Fibroblast of pulmonary artery (primary cell): Measurements from ENCODE around the gene ZBTB8B.

Experiments used
- DNase-seq: peaks from one replicate; pipeline ENCODE4 v3.0.0-alpha.2; 2010; ENCODE audit warnings: low read depth
- H3K4me3 ChIP-seq: replicated peaks from 2 replicates; pipeline ENCODE4 v1.5.1; 2011; ENCODE audit warnings: low read depth, mild to moderate bottlenecking, control low read depth, low read length, moderate library complexity
- CTCF ChIP-seq: IDR thresholded peaks from 2 replicates; pipeline ENCODE4 v1.5.1; 2011; ENCODE audit warnings: mild to moderate bottlenecking, control low read depth, low read length, inconsistent platforms; ENCODE audit errors: missing control alignments

The ZBTB8B gene

GRCh38 chr1:32500387-32501209 lies 35.7 kb downstream of the ZBTB8B start:
- no peak for TF ChIP-seq CTCF
- peak overlapping the region; percentile 56 for H3K4me3 ChIP-seq
- peak; percentile 59 for DNase-seq

GRCh38 chr1:32501865-32502264 lies 37.0 kb downstream of the ZBTB8B start:
- H3K4me3 ChIP-seq, result no peak overlapping the region
- TF ChIP-seq CTCF, result no peak

GRCh38 chr1:32503153-32503552 lies 38.3 kb downstream of the ZBTB8B start:
- H3K4me3 ChIP-seq, result no peak overlapping the region
- no peak for DNase-seq
- no peak for TF ChIP-seq CTCF

More at GRCh38 chr1:32501865-32502264, 37.0 kb downstream of the ZBTB8B start:
- peak; percentile 62 for DNase-seq

GRCh38 chr1:32507021-32507420 lies 42.1 kb downstream of the ZBTB8B start:
- H3K4me3 ChIP-seq, result no peak overlapping the region
- TF ChIP-seq CTCF, result no peak
- DNase-seq, result peak; percentile 22

GRCh38 chr1:32508761-32509160 lies 43.9 kb downstream of the ZBTB8B start:
- no peak overlapping the region for H3K4me3 ChIP-seq
- DNase-seq, result no peak
- no peak for TF ChIP-seq CTCF

GRCh38 chr1:32509939-32510338 lies 45.1 kb downstream of the ZBTB8B start:
- DNase-seq, result no peak
- no peak overlapping the region for H3K4me3 ChIP-seq
- TF ChIP-seq CTCF, result no peak
